SK-N-DZ (cell line): ENCODE measurements around the gene SAFB.
"Not testable (repeated sequence)": the region's sequence is repeated elsewhere in the genome, so short reads cannot be mapped to it uniquely, and the experiment has no call there.

ENCODE experiments used
- DNase-seq: peaks from one replicate; pipeline ENCODE4 v3.0.0-alpha.2; 2015; ENCODE audit warnings: low spot score

SAFB gene

GRCh38 chr19:5594521-5594950 lies 28.3 kb upstream of the SAFB start:
- no peak for DNase-seq

DNA sequence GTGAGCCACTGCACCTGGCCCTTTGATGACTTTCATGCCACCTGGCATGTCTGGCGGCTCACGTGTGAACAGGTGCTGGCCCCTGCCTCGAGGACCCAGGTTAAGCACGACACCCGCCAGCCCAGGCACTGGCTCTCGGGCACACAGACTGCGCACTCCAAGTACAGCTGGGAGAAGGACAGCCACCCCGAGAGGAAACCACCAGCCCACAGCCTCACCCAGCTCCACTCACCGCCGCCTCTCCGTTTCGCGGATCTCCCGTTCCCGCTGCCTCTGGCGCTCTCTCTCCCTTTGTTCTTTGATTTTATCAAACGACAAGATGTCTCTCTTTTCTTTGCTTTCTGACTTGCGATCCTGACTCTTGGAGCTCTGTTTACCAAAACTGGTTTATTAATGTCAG lies 27.8 kb upstream of the SAFB start:
- DNase-seq = no peak

GRCh38 chr19:5595745-5596144 lies 27.1 kb upstream of the SAFB start:
- no peak for DNase-seq

DNA sequence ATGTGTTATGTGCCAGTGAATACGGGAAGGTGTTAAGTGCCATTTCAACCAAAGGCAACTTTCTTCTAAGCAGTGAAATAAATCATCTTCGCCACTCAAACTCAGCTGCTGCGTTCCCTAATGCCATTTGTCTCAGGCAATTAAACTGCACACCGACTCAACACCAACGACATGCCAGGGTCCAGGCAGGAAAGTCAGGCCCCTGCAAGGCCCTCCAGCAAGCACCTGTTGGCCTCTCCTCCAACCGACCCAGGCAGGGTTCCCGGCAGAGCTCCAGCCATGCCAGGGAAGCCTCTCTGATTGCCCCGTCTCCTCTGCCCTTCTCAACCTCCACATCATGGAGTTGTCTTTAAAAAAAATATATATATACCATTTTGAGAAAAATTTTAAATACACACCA lies 22.1 kb upstream of the SAFB start:
- no peak for DNase-seq

DNA sequence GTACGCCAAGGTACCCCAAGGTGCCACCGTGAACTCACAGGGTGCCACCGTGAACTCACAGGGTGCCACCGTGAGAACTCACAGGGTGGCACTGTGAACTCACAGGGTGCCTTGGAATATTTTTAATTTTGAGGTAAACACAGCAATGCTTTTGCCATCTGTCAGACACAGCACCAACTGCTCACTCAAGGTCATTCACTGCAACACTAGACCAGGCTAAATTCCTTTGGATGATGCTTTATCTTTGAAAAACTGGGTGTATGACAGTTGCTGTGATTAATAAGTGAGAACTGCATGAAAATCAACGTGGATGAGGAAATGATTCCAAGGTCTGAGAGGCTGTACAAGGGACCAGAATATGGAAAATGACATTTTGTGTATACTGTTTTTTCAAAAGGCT lies 19.3 kb upstream of the SAFB start:
- DNase-seq = no peak

GRCh38 chr19:5605362-5605761 lies 17.5 kb upstream of the SAFB start:
- DNase-seq = no peak

DNA sequence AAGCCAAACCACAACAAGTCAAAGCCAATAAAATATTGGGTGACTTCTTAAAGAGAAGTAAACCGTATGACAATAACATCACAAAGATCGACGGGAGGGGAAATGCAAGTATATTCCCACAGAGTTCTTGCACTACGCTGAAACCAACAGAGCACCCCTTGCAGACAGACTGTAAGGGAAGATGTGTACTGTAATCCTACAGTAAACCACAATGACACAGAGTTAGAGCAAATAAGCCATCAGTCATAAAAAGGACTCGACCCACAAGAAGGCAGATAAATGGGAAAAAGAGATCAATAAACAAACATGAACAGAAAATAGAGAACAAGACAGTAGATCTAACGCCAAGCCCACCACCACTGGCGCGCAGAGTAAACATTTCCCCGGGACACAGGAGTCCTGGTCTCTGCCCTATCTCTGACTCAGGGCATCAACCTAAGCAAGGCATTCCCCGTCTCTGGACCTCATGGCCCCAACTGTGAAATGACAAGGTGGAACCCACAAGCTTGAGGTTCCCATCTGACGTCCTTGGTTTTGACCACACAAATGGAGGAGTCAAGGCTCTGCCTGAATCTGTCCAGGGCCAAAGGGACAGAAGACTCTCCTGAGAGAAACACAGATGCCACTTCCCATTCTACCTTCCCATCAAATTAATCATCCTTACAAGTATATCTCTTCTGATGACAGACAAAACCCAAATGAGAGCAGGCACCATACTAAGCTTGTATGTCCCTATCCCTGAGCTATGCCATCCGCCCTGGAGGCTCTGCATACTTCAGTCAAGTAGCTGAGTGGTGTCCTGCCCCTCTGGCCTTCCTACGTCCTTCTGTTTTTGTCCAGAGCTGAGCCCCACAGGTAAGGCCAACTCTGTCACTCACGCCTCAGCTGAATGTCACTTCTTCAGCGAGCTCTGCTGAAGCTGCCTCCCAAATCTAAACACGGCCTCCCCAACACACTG lies 15.3 kb upstream of the SAFB start:
- DNase-seq = no peak

DNA sequence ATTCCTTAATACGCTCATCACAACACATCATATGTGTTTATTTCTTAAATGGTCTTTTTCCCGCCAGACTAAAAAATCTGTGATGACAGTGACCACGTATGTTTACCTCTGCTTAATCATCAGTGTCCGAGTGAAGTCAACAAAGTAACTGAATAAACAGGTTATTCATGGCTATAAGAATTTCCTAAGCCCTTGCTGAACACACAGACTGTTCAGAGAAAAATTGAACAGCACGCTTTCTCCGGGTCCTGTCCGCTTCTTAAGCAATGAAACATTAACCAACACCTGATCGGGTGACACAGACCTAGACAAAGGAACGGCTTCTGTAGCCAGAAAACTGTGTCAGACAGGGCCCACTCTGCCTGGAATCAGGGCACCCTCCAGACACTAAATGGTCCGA lies 14.6 kb upstream of the SAFB start:
- no peak for DNase-seq

- not testable (repeated sequence) for DNase-seq
Observed at GRCh38 chr19:5608766-5609165, 14.1 kb upstream of the SAFB start.

GRCh38 chr19:5609881-5610448 lies 12.9 kb upstream of the SAFB start:
- no peak for DNase-seq

DNA sequence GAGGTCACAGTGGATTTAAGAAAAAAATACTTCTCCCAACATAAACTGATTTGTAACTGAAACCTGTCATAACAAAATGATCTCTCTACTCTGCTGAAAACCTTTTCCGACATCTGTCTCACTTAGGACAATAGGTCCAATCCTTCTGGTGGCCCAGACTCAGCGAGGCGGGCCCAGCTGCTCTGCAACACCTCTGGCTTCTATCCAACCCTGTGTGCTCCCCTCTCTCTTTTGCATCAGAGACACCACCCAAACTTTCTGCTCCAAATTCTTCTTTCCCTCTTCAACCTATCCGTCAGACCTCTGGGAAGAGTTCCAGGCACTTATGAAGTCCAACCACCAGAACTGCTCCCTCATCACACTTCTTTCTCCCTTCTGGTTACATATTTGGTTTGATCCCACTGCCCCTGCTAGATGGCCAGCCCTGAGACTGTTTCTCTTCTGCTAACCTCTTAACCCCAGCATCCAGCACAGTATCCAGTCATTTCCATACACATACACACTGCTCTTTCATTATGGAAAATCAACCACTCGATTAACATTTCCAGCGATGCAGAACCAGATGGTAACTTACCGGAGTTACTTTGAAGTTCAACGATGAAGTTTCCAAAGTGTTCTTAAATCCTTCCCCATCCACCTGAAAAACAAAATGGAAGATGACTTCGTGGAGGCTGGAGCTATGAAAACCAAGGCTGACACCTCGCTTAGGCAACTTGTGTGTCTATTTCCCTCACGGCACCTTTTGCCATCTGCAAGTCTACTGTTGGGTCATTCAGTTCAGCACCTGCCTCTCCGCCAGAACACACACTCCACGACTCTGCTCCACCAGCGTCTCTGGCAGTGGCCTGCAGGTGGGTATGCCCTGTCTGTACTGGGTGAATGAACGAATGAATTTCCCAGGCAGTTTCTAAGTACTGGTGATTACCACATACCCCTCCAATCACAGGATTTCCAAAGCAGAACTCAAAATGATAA lies 9.7 kb upstream of the SAFB start:
- no peak for DNase-seq

DNA sequence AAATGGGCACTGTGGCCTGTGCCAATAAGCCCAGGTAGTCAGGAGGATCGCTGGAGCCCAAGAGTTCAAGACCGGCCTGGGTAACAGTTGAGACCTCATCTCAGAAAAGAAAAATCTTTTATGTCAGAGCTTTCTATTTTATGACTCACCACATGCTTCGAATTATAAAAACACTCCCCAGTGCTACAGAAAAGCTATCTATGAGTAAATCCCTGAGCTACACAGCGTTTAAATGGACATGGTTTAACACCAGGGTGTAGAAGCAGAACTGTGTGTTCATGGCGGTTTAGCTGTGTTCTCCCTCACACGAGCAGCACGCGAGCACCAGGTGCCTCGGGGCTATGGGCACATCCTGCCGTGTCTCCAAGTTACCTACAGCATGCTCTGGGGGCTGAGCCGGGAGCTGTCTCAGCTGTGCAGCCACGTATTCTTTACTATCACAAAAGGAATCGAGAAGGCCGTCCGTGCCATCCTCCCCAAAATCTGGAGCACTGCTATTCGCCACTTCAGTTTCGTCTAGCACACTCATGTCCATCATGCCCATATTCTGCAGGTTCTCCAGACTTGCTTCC lies 7.0 kb upstream of the SAFB start:
- DNase-seq = no peak

GRCh38 chr19:5617080-5617479 lies 5.8 kb upstream of the SAFB start:
- DNase-seq = no peak

- DNase-seq = no peak
Observed at GRCh38 chr19:5618591-5618990, 4.3 kb upstream of the SAFB start.

DNA sequence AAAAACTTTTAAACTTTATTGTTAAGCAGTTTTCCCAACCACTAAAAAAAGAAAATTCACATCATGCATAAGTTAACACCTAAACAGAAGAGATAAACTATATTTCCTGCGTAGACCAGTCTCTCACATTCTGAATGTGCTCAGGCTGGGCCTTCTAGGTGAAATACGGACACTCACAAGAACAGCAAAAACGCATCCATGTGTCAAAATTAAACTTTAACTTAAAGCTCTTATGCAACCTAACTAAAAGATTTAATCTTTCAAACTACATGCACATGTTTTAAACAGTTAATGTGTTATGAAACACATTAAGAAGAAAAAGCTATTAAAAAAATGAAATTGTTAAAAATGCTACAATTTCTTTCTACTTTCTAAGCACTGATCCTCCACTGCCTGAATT lies 2.9 kb upstream of the SAFB start:
- no peak for DNase-seq

GRCh38 chr19:5621311-5621944 lies 1.5 kb upstream of the SAFB start:
- no peak for DNase-seq

DNA sequence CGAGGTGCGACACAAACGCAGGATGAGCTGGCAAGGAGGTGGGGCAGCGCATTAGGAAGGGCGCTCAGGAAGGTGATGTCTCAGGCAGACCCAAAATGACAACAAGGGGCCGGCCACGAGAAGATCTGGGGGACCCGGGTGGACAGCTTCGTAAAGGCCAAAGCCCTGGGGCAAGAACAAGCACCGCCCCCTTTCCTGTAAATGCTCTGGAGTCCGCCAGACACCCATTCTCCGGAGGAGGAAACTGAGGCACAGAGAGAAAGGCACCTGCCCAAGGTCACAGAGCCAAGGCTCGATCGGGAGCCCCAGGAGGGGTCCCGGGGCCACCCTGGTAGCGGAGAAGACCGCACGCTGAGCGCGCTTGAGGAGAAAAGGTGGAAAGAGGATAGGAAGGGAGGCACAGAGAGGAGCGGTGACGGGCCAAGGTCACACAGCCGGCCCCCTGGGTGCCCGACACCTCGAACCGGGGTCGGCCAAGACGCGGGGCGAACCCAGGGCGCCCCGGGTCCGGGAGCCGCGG lies 878 bp upstream of the SAFB start:
- DNase-seq = no peak

DNA sequence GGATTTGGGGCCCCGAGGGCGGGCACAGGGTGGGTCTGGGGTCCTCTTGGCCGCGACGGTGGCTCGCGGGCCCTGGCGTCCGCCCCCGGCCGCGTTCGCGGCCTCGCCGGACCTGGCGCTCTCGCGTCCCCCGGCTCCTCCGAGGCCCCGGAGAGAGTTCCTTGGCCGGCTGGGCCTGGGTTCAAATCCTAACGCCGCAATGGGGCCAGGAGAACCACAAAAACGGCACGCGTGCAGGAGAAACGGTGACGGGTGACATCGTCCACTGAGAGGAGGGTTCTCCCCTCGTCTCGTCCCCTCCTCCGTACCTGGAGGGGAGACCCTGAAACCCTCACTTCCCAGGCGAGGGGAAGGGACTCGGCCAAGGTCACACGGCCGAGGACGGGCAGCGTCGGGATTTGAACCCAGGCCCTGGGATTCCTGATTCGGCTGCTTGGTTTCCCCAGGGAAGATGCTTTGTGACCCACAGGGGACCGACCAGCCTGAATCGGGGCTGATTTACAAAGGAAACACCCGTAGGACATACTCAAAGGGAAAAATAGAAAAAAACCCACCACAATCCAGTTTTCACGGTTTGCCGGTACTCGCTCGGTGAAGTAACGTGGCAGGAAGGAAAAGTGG lies 624 bp downstream of the SAFB start:
- DNase-seq = no peak

DNA sequence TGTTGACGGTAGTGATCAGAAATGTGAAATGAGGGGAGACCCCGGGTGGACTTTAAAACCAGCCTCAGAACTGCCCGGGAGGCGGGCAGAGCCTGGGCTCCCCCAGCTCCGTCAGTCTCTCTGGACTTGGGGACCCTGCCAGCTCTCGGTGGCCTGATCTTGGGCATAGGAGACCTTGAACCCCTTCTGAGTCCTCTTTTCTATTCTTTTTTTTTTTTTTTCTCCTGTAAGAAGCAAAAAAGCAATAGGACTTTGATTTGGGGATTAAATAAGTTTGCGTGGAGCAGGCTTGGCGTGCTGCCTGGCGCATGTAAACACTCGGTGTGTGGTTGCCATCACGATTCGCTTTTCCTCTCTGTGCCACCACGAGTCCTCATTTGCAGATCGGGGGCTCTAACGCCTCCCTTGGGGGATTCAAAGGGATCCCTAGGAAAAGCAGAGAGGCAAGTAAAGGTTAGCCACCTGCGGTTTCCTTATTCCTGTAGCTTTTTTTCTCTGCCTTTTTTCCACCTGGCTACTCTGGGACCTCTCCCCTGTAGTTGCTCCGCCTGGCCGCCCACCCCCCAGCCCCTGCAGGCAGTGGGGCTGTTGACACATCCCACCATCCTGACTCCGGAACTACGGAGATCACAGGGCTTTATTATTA lies 1.3 kb downstream of the SAFB start:
- no peak for DNase-seq

GRCh38 chr19:5624741-5625278 lies 1.9 kb downstream of the SAFB start:
- no peak for DNase-seq
